Progenitor cell of endocrine pancreas (in vitro differentiated cells): ENCODE data around the gene SRRD. TPM values are rescaled to one million over a fixed set of nuclear protein-coding genes. Genes with fewer than 3 reads are reported as not detected.

Experiments used
- DNase-seq: peaks from one replicate; pipeline ENCODE4 v3.0.0; 2021; ENCODE audit warnings: low spot score; ENCODE audit not compliant: unreplicated experiment
- H3K27ac Mint-ChIP-seq: 2 replicates; pipeline ENCODE4 v1.8.0; 2021; ENCODE audit warnings: mild to moderate bottlenecking, moderate library complexity, mixed read lengths
- H3K27me3 Mint-ChIP-seq: 2 replicates; pipeline ENCODE4 v1.8.0; 2021; ENCODE audit warnings: mixed read lengths
- H3K36me3 Mint-ChIP-seq: 2 replicates; pipeline ENCODE4 v1.8.0; 2022; ENCODE audit warnings: mixed read lengths; ENCODE audit not compliant: insufficient read depth
- H3K4me1 Mint-ChIP-seq: 2 replicates; pipeline ENCODE4 v1.8.0; 2021; ENCODE audit warnings: low read depth, mixed read lengths
- H3K4me3 Mint-ChIP-seq: 2 replicates; pipeline ENCODE4 v1.8.0; 2021; ENCODE audit warnings: low read depth, mild to moderate bottlenecking, moderate library complexity, mixed read lengths
- H3K9me3 Mint-ChIP-seq: 2 replicates; pipeline ENCODE4 v1.8.0; 2021; ENCODE audit warnings: low read depth, mixed read lengths
- total RNA-seq: library from RNA; stranded (reverse); gene quantifications from 2 replicates; pipeline ENCODE4 v1.2.1, GENCODE V29; 2021
- TF ChIP-seq, protein P1 (sequence below): fragments of 200-600 bp; sonication (generic); IDR thresholded peaks from one replicate; pipeline ENCODE4 v1.5.0; 2021; ENCODE audit warnings: antibody characterized with exemption, mild to moderate bottlenecking; ENCODE audit not compliant: unreplicated experiment

The SRRD gene
- total RNA-seq, 1 donor from 2014 or later: 23.2 TPM

DNA sequence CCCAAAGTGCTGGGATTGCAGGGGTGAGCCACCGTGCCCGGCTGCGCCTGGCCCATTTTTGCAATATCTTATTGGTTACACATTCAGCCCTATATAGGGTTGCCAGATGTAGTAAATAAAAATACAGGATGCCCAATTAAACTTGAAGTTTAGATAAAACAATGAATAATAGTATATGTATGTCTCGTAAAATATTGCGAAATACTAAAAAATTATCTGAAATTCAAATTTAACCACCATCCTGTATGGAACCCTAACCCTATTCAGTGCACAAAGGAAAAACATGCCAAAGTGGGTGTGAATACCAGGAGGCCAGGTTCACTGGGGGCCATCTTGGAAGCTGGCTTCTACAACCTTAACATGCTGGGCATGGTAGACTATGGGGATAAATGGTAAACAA, 33.8 kb downstream of the SRRD start:
- Mint-ChIP-seq H3K27ac (no peak overlapping the region), H3K27me3 (no peaks in the 10 kb centered on the region), H3K4me3 (no peak overlapping the region), H3K4me1 (peaks cover 14% of the 10 kb centered on the region), H3K36me3 (no peaks in the 10 kb centered on the region), H3K9me3 (no peaks in the 10 kb centered on the region)
- TF ChIP-seq, protein P1, sequence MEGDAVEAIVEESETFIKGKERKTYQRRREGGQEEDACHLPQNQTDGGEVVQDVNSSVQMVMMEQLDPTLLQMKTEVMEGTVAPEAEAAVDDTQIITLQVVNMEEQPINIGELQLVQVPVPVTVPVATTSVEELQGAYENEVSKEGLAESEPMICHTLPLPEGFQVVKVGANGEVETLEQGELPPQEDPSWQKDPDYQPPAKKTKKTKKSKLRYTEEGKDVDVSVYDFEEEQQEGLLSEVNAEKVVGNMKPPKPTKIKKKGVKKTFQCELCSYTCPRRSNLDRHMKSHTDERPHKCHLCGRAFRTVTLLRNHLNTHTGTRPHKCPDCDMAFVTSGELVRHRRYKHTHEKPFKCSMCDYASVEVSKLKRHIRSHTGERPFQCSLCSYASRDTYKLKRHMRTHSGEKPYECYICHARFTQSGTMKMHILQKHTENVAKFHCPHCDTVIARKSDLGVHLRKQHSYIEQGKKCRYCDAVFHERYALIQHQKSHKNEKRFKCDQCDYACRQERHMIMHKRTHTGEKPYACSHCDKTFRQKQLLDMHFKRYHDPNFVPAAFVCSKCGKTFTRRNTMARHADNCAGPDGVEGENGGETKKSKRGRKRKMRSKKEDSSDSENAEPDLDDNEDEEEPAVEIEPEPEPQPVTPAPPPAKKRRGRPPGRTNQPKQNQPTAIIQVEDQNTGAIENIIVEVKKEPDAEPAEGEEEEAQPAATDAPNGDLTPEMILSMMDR: no peak
- DNase-seq: no peak

DNA sequence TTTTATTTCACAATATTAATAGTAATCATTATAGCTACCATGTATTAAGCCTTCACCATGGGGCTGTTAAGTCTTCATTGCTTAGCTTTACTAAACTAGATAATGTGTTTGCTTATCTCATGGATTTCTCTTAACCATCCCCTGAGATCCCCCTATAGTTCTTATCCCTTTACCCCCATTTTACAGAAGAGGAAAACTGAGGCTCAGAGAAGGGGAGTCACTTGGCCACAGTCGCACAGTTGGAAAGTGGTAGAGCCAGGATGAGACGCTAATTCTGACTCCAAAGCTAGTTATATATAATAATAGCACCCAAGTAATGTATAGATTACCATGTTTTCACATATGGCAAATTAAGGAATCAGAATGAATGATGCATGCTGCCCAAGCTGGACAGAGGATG, 38.3 kb downstream of the SRRD start:
- H3K4me1 Mint-ChIP-seq: no peaks in the 10 kb centered on the region
- no peaks in the 10 kb centered on the region for H3K27me3 Mint-ChIP-seq
- TF ChIP-seq, protein P1: no peak
- H3K9me3 Mint-ChIP-seq: no peaks in the 10 kb centered on the region
- H3K4me3 Mint-ChIP-seq: no peak overlapping the region
- no peak overlapping the region for H3K27ac Mint-ChIP-seq
- H3K36me3 Mint-ChIP-seq: no peaks in the 10 kb centered on the region
- DNase-seq: no peak

DNA sequence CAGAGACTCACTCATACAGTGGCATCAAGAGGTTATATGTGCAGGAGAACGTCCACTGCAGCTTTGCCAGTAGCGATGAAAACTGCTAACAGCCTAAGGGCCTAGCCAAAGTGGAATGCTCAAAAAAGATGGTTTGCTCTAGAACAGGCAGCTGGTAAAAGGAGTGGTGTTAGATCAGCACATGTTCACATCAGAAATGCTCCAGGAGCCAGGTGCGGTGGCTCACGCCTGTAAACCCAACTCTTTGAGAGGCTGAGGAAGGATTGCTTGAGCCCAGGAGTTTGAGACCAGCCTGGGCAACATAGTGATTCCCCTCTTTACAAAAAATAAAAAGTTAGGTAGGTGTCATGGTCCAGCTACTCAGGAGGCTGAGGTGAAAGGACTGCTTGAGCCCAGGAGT, 38.9 kb downstream of the SRRD start:
- no peaks in the 10 kb centered on the region for H3K4me1 Mint-ChIP-seq
- H3K27me3 Mint-ChIP-seq: no peaks in the 10 kb centered on the region
- DNase-seq: no peak
- H3K9me3 Mint-ChIP-seq: no peaks in the 10 kb centered on the region
- no peak overlapping the region for H3K27ac Mint-ChIP-seq
- TF ChIP-seq, protein P1: no peak
- no peak overlapping the region for H3K4me3 Mint-ChIP-seq
- no peaks in the 10 kb centered on the region for H3K36me3 Mint-ChIP-seq

DNA sequence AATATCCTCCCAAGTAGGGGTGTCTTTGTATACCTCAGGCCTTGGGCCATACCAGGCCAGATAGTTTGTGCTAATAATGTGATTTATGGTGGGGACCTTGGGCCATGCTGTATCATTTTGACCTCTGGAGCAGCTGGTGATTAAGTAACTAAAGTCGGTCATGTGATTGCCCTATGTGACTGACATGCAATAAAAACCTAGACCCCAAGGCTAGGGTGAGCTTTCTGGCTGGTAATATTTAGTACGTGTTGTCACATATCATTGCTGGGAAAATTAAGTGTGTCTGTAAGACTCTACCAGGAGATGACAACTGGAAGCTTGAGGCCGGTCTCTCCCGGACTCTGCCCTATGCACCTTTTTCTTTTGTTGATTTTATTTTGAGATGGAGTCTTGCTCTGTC, 41.2 kb downstream of the SRRD start:
- no peaks in the 10 kb centered on the region for H3K4me1 Mint-ChIP-seq
- H3K4me3 Mint-ChIP-seq: no peak overlapping the region
- no peak overlapping the region for H3K27ac Mint-ChIP-seq

DNA sequence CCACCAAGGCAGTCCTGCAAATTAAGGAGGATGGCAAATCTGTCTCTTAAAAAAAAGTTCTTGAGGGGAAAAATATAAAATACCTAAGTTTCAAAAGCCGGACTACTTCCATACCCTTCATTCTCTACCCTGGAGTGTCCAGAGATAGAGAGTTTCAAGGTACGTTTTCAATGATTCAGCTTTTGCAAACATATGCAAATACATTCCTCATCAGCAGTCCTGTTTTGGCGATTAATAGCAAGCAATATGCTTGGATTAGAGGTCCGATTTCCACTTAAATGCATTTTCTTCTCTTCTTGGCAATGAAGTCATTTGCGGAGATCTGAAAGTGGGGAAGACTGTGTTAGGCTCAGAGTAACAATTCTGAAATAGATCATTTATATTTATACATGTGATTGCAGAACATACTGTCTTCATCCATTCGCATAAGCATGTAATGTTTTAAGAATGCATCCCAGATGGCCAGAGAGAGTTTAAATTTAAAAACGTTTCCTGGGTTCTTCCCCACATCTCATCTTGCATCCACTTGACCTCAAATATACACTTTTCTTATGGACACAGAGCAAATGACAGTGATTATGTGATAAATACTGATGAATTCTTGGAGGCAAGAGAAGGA, 42.4 kb downstream of the SRRD start:
- TF ChIP-seq, protein P1: no peak
- Mint-ChIP-seq H3K9me3 (no peaks in the 10 kb centered on the region), H3K27me3 (no peaks in the 10 kb centered on the region), H3K4me1 (no peaks in the 10 kb centered on the region), H3K4me3 (no peak overlapping the region), H3K27ac (no peak overlapping the region), H3K36me3 (no peaks in the 10 kb centered on the region)
- no peak for DNase-seq

More for the DNA sequence above, 41.2 kb downstream of the SRRD start:
- no peak for DNase-seq
- Mint-ChIP-seq H3K9me3 (no peaks in the 10 kb centered on the region), H3K36me3 (no peaks in the 10 kb centered on the region), H3K27me3 (no peaks in the 10 kb centered on the region)
- TF ChIP-seq, protein P1: no peak
